ENCODE measurements around the gene ZNF90. TPM values are rescaled to one million over a fixed set of nuclear protein-coding genes. Genes with fewer than 3 reads are reported as not detected.

Gene ZNF90
- total RNA-seq, 1 experiment from 2014 or later, result 88.7 TPM

GRCh38 chr19:20154636-20155035 is 76.8 kb downstream of the ZNF90 start:
- no peak overlapping the region for H3K27ac Mint-ChIP-seq
- peaks cover 7% of the 10 kb centered on the region for H3K27me3 Mint-ChIP-seq (ENCODE audit: low read depth)
- Histone ChIP-seq H4K91ac (ENCODE audit: insufficient read length, low read depth, low read length) (no peak overlapping the region), H4K20me1 (ENCODE audit: control insufficient read depth, insufficient read depth, insufficient read length) (no peaks in the 10 kb centered on the region), H3K4me2 (ENCODE audit: insufficient read depth, insufficient read length, low read length) (no peak overlapping the region), H3K9me3 (ENCODE audit: control insufficient read depth, low read depth, low read length) (no peaks in the 10 kb centered on the region), H3K23ac (ENCODE audit: insufficient read length, low read depth, low read length) (no peak overlapping the region), H2BK5ac (ENCODE audit: insufficient read length, low read length) (no peak overlapping the region), H2AFZ (ENCODE audit: low read length) (no peak overlapping the region), H3K9ac (ENCODE audit: extremely low read depth, insufficient read length, low read length) (no peak overlapping the region), H3K4me1 (ENCODE audit: insufficient read depth, low read length) (no peaks in the 10 kb centered on the region), H2BK12ac (ENCODE audit: insufficient read length, low read depth, low read length) (no peak overlapping the region), H3K18ac (ENCODE audit: insufficient read length, low read depth, low read length) (no peak overlapping the region), H3K4ac (ENCODE audit: low read depth, low read length) (no peak overlapping the region), H3K23me2 (ENCODE audit: insufficient read length, low read depth, low read length, poor library complexity, severe bottlenecking) (no peaks in the 10 kb centered on the region), H4K5ac (ENCODE audit: insufficient read length, low read depth, low read length) (no peak overlapping the region), H3K27ac (ENCODE audit: insufficient read length, low read depth, low read length) (no peak overlapping the region), H3K79me2 (ENCODE audit: insufficient read depth, low read length) (no peaks in the 10 kb centered on the region), H3K27me3 (ENCODE audit: insufficient read depth, low read length) (no peaks in the 10 kb centered on the region), H3K14ac (ENCODE audit: insufficient read depth, low read length) (no peak overlapping the region), H3T11ph (ENCODE audit: low read length) (no peak overlapping the region), H2BK20ac (ENCODE audit: low read depth, low read length, poor library complexity, severe bottlenecking) (no peak overlapping the region), H3K79me1 (ENCODE audit: insufficient read depth, low read depth, low read length, poor library complexity, severe bottlenecking) (no peaks in the 10 kb centered on the region), H4K8ac (replicated peaks; ENCODE audit: insufficient read length, low read depth, low read length) (no peak overlapping the region), H2AK5ac (ENCODE audit: insufficient read length, low read length) (no peak overlapping the region), H2BK120ac (ENCODE audit: low read depth, low read length, poor library complexity, severe bottlenecking) (no peak overlapping the region), H2BK15ac (ENCODE audit: low read depth, low read length) (no peak overlapping the region), H3K56ac (ENCODE audit: insufficient read length, low read depth, low read length) (no peak overlapping the region)
- peaks cover 19 to 31% of the 10 kb centered on the region in 2 experiments for H3K4me1 Mint-ChIP-seq
- H3K4me3 Mint-ChIP-seq, result no peak overlapping the region
- WGBS (ENCODE audit: extremely low coverage, insufficient read length, low lambda C conversion rate), result no CpG with 5 or more reads among the region's 4 CpGs
- TF ChIP-seq, protein P1, sequence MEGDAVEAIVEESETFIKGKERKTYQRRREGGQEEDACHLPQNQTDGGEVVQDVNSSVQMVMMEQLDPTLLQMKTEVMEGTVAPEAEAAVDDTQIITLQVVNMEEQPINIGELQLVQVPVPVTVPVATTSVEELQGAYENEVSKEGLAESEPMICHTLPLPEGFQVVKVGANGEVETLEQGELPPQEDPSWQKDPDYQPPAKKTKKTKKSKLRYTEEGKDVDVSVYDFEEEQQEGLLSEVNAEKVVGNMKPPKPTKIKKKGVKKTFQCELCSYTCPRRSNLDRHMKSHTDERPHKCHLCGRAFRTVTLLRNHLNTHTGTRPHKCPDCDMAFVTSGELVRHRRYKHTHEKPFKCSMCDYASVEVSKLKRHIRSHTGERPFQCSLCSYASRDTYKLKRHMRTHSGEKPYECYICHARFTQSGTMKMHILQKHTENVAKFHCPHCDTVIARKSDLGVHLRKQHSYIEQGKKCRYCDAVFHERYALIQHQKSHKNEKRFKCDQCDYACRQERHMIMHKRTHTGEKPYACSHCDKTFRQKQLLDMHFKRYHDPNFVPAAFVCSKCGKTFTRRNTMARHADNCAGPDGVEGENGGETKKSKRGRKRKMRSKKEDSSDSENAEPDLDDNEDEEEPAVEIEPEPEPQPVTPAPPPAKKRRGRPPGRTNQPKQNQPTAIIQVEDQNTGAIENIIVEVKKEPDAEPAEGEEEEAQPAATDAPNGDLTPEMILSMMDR (conservative IDR thresholded peaks at IDR 0.05), result no peak
- no peak for DNase-seq
- peaks cover 15 to 27% of the 10 kb centered on the region in 2 experiments for H3K9me3 Mint-ChIP-seq
- H3K36me3 Mint-ChIP-seq (ENCODE audit: insufficient read depth in 1 of 3, low read depth in 3 of 3), result peaks cover 5 to 19% (median 12%) of the 10 kb centered on the region in 3 experiments; a peak in 6 of 7 replicates

All from H9 (cell line).